D721Med (cell line): ENCODE data around the gene EFNA5.

Experiments
- DNase-seq: peaks from one replicate; pipeline ENCODE4 v3.0.0; 2011; ENCODE audit warnings: low spot score; ENCODE audit not compliant: insufficient read length
- FAIRE-seq: peaks from 2 replicates; lab custom pipeline; 2011; peaks lifted over from hg19 to GRCh38; lab: Jason Lieb, UNC
- CTCF ChIP-seq: IDR thresholded peaks from 2 replicates; pipeline ENCODE4 v1.5.1; 2012; ENCODE audit warnings: mild to moderate bottlenecking, control low read depth; ENCODE audit not compliant: insufficient read depth; ENCODE audit errors: missing control alignments

Gene EFNA5

GRCh38 chr5:107542831-107543231 lies 127.9 kb downstream of the EFNA5 start:
- TF ChIP-seq CTCF, result no peak
- no peak for DNase-seq
- no peak for FAIRE-seq

- TF ChIP-seq CTCF, result no peak
- DNase-seq (no peak), FAIRE-seq (no peak)
These were observed 128.3 kb downstream of the EFNA5 start for GRCh38 chr5:107542428-107542827.

GRCh38 chr5:107541400-107541799 lies 129.3 kb downstream of the EFNA5 start:
- no peak for TF ChIP-seq CTCF
- FAIRE-seq, result no peak

GRCh38 chr5:107539726-107540330 lies 130.9 kb downstream of the EFNA5 start:
- FAIRE-seq (no peak), DNase-seq (no peak)
- no peak for TF ChIP-seq CTCF

More at GRCh38 chr5:107541400-107541799, 129.3 kb downstream of the EFNA5 start:
- DNase-seq, result no peak

GRCh38 chr5:107538805-107539445 lies 131.8 kb downstream of the EFNA5 start:
- no peak for TF ChIP-seq CTCF
- DNase-seq, result no peak
- no peak for FAIRE-seq

GRCh38 chr5:107538331-107538730 lies 132.4 kb downstream of the EFNA5 start:
- no peak for TF ChIP-seq CTCF
- no peak for FAIRE-seq
- DNase-seq, result no peak

- no peak for TF ChIP-seq CTCF
- FAIRE-seq (no peak), DNase-seq (no peak)
These were observed 134.9 kb downstream of the EFNA5 start for GRCh38 chr5:107535849-107536248.
